ENCODE data around the gene MARVELD2.

DNA sequence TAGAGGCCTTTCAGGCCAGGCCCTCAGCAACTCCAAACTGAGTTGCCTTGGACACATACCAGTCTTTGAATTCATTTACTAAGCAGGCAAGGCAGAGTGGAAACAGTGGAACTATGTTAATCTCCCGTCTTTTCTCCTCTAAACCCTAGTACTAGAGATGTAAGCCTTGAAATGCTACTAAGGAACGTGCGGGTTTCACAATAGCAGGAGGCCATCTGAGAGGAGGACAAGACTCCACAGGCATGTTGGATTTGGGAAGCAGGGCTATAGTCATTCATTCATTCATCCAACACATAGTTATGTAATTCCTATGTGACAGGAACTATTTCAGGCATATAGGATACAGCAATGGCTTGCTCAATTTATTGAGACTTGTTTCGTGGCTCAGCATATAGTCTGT, 74.3 kb downstream of the MARVELD2 start:
- TF ChIP-seq, protein P1, sequence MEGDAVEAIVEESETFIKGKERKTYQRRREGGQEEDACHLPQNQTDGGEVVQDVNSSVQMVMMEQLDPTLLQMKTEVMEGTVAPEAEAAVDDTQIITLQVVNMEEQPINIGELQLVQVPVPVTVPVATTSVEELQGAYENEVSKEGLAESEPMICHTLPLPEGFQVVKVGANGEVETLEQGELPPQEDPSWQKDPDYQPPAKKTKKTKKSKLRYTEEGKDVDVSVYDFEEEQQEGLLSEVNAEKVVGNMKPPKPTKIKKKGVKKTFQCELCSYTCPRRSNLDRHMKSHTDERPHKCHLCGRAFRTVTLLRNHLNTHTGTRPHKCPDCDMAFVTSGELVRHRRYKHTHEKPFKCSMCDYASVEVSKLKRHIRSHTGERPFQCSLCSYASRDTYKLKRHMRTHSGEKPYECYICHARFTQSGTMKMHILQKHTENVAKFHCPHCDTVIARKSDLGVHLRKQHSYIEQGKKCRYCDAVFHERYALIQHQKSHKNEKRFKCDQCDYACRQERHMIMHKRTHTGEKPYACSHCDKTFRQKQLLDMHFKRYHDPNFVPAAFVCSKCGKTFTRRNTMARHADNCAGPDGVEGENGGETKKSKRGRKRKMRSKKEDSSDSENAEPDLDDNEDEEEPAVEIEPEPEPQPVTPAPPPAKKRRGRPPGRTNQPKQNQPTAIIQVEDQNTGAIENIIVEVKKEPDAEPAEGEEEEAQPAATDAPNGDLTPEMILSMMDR (IDR thresholded peaks at IDR 0.05; ENCODE audit: low read depth, low read length) = no peak
- TF ChIP-seq EZH2phosphoT487 (IDR thresholded peaks at IDR 0.05; ENCODE audit: low read depth) = no peak
